Measurements from ENCODE around the gene TNNT1.

DNA sequence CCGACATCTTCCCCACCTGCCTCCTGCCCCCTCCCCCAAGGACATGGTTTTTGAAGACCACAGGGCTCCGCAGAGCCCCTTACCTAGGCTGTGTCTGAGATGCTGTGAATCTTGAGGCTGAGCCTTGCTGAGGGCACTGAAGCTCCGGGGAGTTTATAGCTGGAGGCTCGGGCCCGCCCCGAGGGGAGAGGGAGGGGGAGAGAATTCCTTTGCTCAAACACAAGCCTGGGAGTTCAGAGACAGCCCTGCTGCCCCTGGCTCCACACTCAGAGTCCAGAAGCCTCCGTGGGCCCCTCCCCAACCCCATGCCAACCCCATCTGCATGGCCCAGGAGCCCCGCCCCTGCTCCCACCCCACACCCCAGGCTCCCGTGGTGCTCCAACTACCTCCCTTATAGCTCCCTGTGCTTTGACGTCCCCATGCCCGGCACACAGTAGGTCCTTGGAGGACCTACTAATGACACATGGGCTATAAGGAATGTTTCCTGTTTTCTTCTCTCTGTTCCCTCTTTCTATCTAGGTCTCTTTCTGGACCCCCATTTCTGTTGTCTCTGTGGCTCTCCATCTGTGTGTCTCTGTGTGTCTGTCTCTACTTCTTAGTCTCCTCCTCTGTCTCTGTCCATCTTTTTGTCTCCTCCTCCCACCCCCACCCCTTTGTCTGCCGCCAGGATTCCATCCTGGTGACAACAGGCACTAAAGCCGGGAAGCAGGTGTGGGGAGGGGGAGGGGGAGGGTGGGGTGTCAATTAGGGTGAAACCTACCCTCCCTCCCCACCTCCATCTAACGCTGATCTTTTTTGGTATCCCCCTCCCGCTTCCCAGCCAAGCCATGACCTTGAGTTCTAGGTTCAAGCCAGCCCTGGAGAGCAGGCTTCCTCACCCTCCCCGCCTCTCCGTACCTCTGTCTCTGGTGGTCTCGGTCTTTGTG is at the start of gene TNNT1:
- TF ChIP-seq, protein P1, sequence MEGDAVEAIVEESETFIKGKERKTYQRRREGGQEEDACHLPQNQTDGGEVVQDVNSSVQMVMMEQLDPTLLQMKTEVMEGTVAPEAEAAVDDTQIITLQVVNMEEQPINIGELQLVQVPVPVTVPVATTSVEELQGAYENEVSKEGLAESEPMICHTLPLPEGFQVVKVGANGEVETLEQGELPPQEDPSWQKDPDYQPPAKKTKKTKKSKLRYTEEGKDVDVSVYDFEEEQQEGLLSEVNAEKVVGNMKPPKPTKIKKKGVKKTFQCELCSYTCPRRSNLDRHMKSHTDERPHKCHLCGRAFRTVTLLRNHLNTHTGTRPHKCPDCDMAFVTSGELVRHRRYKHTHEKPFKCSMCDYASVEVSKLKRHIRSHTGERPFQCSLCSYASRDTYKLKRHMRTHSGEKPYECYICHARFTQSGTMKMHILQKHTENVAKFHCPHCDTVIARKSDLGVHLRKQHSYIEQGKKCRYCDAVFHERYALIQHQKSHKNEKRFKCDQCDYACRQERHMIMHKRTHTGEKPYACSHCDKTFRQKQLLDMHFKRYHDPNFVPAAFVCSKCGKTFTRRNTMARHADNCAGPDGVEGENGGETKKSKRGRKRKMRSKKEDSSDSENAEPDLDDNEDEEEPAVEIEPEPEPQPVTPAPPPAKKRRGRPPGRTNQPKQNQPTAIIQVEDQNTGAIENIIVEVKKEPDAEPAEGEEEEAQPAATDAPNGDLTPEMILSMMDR (IDR thresholded peaks at IDR 0.05), result no peak
- TF ChIP-seq POLR2AphosphoS5 (IDR thresholded peaks at IDR 0.05) (no peak), POLR2A (IDR thresholded peaks at IDR 0.05) (no peak)

All from prostate gland (tissue), 2 donors.